Measurements from ENCODE around the gene CDC20B.

The CDC20B gene

GRCh38 chr5:55113327-55113726, 59.6 kb downstream of the CDC20B start:
- POLR2A ChIA-PET, result no interaction called here
- Histone ChIP-seq H3K9me3 (ENCODE audit: control insufficient read depth, insufficient read depth, low read depth, low read length) (no peaks in the 10 kb centered on the region), H3K4me3 (ENCODE audit: low read depth, low read length) (no peak overlapping the region), H3K27ac (ENCODE audit: extremely low read depth, low read depth, low read length) (no peak overlapping the region), H3K36me3 (ENCODE audit: control insufficient read depth in 2 of 2, insufficient read depth in 1 of 2, low read length in 2 of 2) (no peaks in the 10 kb centered on the region), H3K4me1 (ENCODE audit: control insufficient read depth, insufficient read depth, low read length) (no peaks in the 10 kb centered on the region)
- TF ChIP-seq ZNF2 (tag by site-specific recombination; IDR thresholded peaks at IDR 0.05) (no peak), ZNF518A (tag by site-specific recombination; conservative IDR thresholded peaks at IDR 0.05; ENCODE audit: low read depth) (no peak), ZNF707 (tag by site-specific recombination; IDR thresholded peaks at IDR 0.05) (no peak), ZNF155 (tag by site-specific recombination; IDR thresholded peaks at IDR 0.05) (no peak), IKZF3 (tag by site-specific recombination; IDR thresholded peaks at IDR 0.05) (no peak), ZNF488 (tag by site-specific recombination; IDR thresholded peaks at IDR 0.05) (no peak), ZNF600 (tag by site-specific recombination; IDR thresholded peaks at IDR 0.05) (no peak), ZNF555 (tag by site-specific recombination; conservative IDR thresholded peaks at IDR 0.05) (no peak), ZNF146 (tag by site-specific recombination; IDR thresholded peaks at IDR 0.05) (no peak), MEIS1 (CRISPR knock-in tag; IDR thresholded peaks at IDR 0.05; ENCODE audit: borderline replicate concordance) (no peak), ZNF692 (tag by site-specific recombination; IDR thresholded peaks at IDR 0.05) (no peak), ZNF132 (tag by site-specific recombination; IDR thresholded peaks at IDR 0.05; ENCODE audit: borderline replicate concordance) (no peak), ZNF23 (tag by site-specific recombination; IDR thresholded peaks at IDR 0.05; ENCODE audit: borderline replicate concordance) (no peak), ZNF624 (tag by site-specific recombination; IDR thresholded peaks at IDR 0.05) (no peak), ZNF626 (tag by site-specific recombination; IDR thresholded peaks at IDR 0.05) (no peak), FEZF1 (tag by site-specific recombination; IDR thresholded peaks at IDR 0.05) (no peak), ZXDB (tag by site-specific recombination; IDR thresholded peaks at IDR 0.05) (no peak), ZNF777 (tag by site-specific recombination; IDR thresholded peaks at IDR 0.05; ENCODE audit: borderline replicate concordance) (no peak)
- TF ChIP-seq, protein P1, sequence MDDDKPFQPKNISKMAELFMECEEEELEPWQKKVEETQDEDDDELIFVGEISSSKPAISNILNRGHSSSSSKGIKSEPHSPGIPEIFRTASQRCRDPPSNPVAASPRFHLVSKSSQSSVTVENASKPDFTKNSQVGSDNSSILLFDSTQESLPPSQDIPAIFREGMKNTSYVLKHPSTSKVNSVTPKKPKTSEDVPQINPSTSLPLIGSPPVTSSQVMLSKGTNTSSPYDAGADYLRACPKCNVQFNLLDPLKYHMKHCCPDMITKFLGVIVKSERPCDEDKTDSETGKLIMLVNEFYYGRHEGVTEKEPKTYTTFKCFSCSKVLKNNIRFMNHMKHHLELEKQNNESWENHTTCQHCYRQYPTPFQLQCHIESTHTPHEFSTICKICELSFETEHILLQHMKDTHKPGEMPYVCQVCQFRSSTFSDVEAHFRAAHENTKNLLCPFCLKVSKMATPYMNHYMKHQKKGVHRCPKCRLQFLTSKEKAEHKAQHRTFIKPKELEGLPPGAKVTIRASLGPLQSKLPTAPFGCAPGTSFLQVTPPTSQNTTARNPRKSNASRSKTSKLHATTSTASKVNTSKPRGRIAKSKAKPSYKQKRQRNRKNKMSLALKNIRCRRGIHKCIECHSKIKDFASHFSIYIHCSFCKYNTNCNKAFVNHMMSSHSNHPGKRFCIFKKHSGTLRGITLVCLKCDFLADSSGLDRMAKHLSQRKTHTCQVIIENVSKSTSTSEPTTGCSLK (tag by site-specific recombination; IDR thresholded peaks at IDR 0.05), result no peak
- CTCF ChIA-PET, result interaction anchor here (0.6 kb wide), 1 partner anchor 625 kb away, joined by 3 read pairs; no protein-coding TSS in a partner anchor
